GM12878 (cell line): ENCODE data around the gene WDR91. TPM values are rescaled to one million over a fixed set of nuclear protein-coding genes. Genes with fewer than 3 reads are reported as not detected.

Experiments
- ATAC-seq: fragments of 200-7000 bp; cut with Tn5 transposase; 3 replicates; pipeline ENCODE4 v1.9.1; 2020; ENCODE audit warnings: mild to moderate bottlenecking, moderate library complexity
- BruUV-seq: library from RNA; stranded (reverse); fragments of 400-500 nt; replicated peaks from 2 replicates; lab custom pipeline; 2021; lab: Mats Ljungman, UMichigan
- CTCF ChIA-PET: fragments of 300-600 bp; sonication (Branson Sonifier 250); formaldehyde crosslinking; extraction: SDS; loops from one replicate; lab custom pipeline; 2021; ENCODE audit warnings: inconsistent platforms; lab: Yijun Ruan, JAX
- POLR2A ChIA-PET: fragments of 350-600 bp; formaldehyde crosslinking; extraction: SDS; loops from one replicate; lab custom pipeline; 2021; ENCODE audit warnings: inconsistent platforms; lab: Charles Lee
- RAD21 ChIA-PET: fragments of 300-600 bp; sonication (Branson Sonifier 250); formaldehyde crosslinking; loops from one replicate; lab custom pipeline; 2023; ENCODE audit warnings: antibody characterized with exemption; ENCODE audit not compliant: unreplicated experiment; lab: Charles Lee
- SMC1A ChIA-PET: fragments of 300-600 bp; sonication (Branson Sonifier 250); formaldehyde crosslinking; loops from one replicate; lab custom pipeline; 2023; ENCODE audit not compliant: unreplicated experiment, uncharacterized antibody; lab: Charles Lee
- DNase-seq: peaks from one replicate; pipeline ENCODE4 v3.0.0-alpha.2; 2011; ENCODE audit warnings: low read depth, low spot score
- FAIRE-seq: peaks from 3 replicates; lab custom pipeline; 2011; peaks lifted over from hg19 to GRCh38; lab: Jason Lieb, UNC
- H2AFZ ChIP-seq: 2 replicates; pipeline ENCODE4 v1.6.0; 2011; ENCODE audit warnings: low read depth, low read length, control low read depth; ENCODE audit not compliant: control insufficient read depth
- H3K27ac ChIP-seq: 2 replicates; pipeline ENCODE4 v1.5.1; 2011; ENCODE audit warnings: control low read depth; ENCODE audit not compliant: control insufficient read depth, insufficient read depth
- H3K27me3 ChIP-seq, 2 experiments: replicated peaks in 1 of 2; 2 replicates each; pipeline versions ENCODE4 v1.6.0 to v1.6.1; 2011; ENCODE audit warnings: low read length in 1 of 2; ENCODE audit not compliant: control insufficient read depth in 2 of 2, insufficient read depth in 2 of 2
- H3K36me3 ChIP-seq, 2 experiments: 2 replicates each; pipeline ENCODE4 v1.5.1; 2011; ENCODE audit warnings: low read length in 1 of 2; ENCODE audit not compliant: control insufficient read depth in 2 of 2, insufficient read depth in 2 of 2
- H3K4me1 ChIP-seq: 2 replicates; pipeline ENCODE4 v1.6.1; 2011; ENCODE audit warnings: mild to moderate bottlenecking, low read length, moderate library complexity, mixed read lengths; ENCODE audit not compliant: control insufficient read depth, insufficient read depth
- H3K4me2 ChIP-seq: 2 replicates; pipeline ENCODE4 v1.6.0; 2011; ENCODE audit warnings: control low read depth; ENCODE audit not compliant: control insufficient read depth, insufficient read depth
- H3K4me3 ChIP-seq: fragments of 200-600 bp; sonication (generic); 2 replicates; pipeline ENCODE4 v1.5.1; 2016
- H3K79me2 ChIP-seq: 2 replicates; pipeline ENCODE4 v1.6.0; 2011; ENCODE audit warnings: low read length; ENCODE audit not compliant: control insufficient read depth, insufficient read depth
- H3K9ac ChIP-seq: 2 replicates; pipeline ENCODE4 v1.8.0; 2011; ENCODE audit warnings: low read length, control low read depth, mixed read lengths; ENCODE audit not compliant: control insufficient read depth, insufficient read depth
- H3K9me3 ChIP-seq: replicated peaks from 3 replicates; pipeline ENCODE4 v1.5.1; 2011; ENCODE audit warnings: mild to moderate bottlenecking, low read length; ENCODE audit not compliant: control insufficient read depth, insufficient read depth
- H4K20me1 ChIP-seq: 2 replicates; pipeline ENCODE4 v1.6.0; 2011; ENCODE audit not compliant: control insufficient read depth, insufficient read depth
- ATF2 ChIP-seq: IDR thresholded peaks from 2 replicates; pipeline ENCODE4 v1.6.1; 2012; ENCODE audit warnings: low read length, inconsistent platforms
- BMI1 ChIP-seq: fragments of 450-650 bp; IDR thresholded peaks from 2 replicates; pipeline ENCODE4 v1.6.1; 2016; ENCODE audit warnings: mild to moderate bottlenecking, moderate library complexity, borderline replicate concordance
- CREM ChIP-seq: IDR thresholded peaks from 2 replicates; pipeline ENCODE4 v1.6.1; 2014; ENCODE audit warnings: antibody characterized with exemption, low read depth
- ESRRA ChIP-seq: IDR thresholded peaks from 2 replicates; pipeline ENCODE4 v1.6.1; 2012; ENCODE audit warnings: mild to moderate bottlenecking, low read length, improper control_type of control experiment
- FOXM1 ChIP-seq: IDR thresholded peaks from 2 replicates; pipeline ENCODE4 v1.6.1; 2012; ENCODE audit warnings: low read depth, mild to moderate bottlenecking, inconsistent platforms, low read length, moderate library complexity
- MXI1 ChIP-seq: fragments of 150-350 bp; IDR thresholded peaks from 2 replicates; pipeline ENCODE4 v1.6.1; 2011; ENCODE audit warnings: low read depth, mild to moderate bottlenecking, inconsistent platforms, low read length, improper control_type of control experiment
- PBX3 ChIP-seq: IDR thresholded peaks from 2 replicates; pipeline ENCODE4 v1.6.1; 2011; ENCODE audit warnings: mild to moderate bottlenecking, low read depth, low read length, moderate library complexity; ENCODE audit not compliant: insufficient replicate concordance
- PML ChIP-seq: IDR thresholded peaks from 2 replicates; pipeline ENCODE4 v1.6.1; 2012; ENCODE audit warnings: low read length, inconsistent platforms
- RCOR1 ChIP-seq: conservative IDR thresholded peaks from 2 replicates; pipeline ENCODE4 v1.6.1; 2012; ENCODE audit warnings: low read depth, low read length, improper control_type of control experiment
- TCF12 ChIP-seq: IDR thresholded peaks from 2 replicates; pipeline ENCODE4 v1.6.1; 2011; ENCODE audit warnings: low read depth, mild to moderate bottlenecking, low read length
- ZBED1 ChIP-seq: IDR thresholded peaks from 2 replicates; pipeline ENCODE4 v1.6.1; 2016; ENCODE audit warnings: borderline replicate concordance
- WGBS: methylation state at CpG from one replicate; pipeline ENCODE4 v1.1.6; 2016; ENCODE audit warnings: low lambda C conversion rate; ENCODE audit not compliant: insufficient replicate concordance, insufficient coverage; ENCODE audit errors: missing lambda C conversion rate; 5-methylcytosine and 5-hydroxymethylcytosine counted together
- in situ Hi-C: fragments of 300-500 bp; cut with MboI; formaldehyde crosslinking; loops from 9 replicates; pipeline ENCODE4 v1.14.3; 2018; ENCODE audit warnings: mixed read lengths
- intact Hi-C: fragments of 100-400 bp; cut with micrococcal nuclease; formaldehyde crosslinking; loops from one replicate; pipeline ENCODE4 v1.14.2; 2022; ENCODE audit not compliant: unreplicated experiment
- polyA plus RNA-seq, 11 experiments: library from polyadenylated mRNA; depleted of rRNA in 4 of 11; unstranded in 6 of 11; stranded (reverse) in 5 of 11; fragments of >200 nt; fragmentation: Nextera tagmentation in 4 of 11; fragmentation: Illumina TruSeq in 1 of 11; extraction: Ambion mirVana in 4 of 11; extraction: Trizol in 1 of 11; gene quantifications; 1 replicate in 1 of 11; 2 replicates in 10 of 11; pipeline versions ENCODE4 v1.2.1 to v1.2.3, GENCODE V29; 2011 to 2016; ENCODE audit warnings: inconsistent platforms in 2 of 11, missing spikeins in 2 of 11, low read depth in 1 of 11
- total RNA-seq, 4 experiments: library from RNA; depleted of rRNA in 3 of 4; stranded (reverse); fragments of >200 nt in 3 of 4; fragmentation: Illumina TruSeq in 1 of 4; extraction: Trizol in 1 of 4; gene quantifications; 2 replicates each; pipeline versions ENCODE4 v1.2.1 to v1.2.3, GENCODE V29; 2013 to 2021
- TF ChIP-seq, protein P1 (sequence below): fragments of 150-350 bp; IDR thresholded peaks from 2 replicates; pipeline ENCODE4 v1.6.1; 2014; ENCODE audit warnings: mild to moderate bottlenecking, low read depth, low read length
- TF ChIP-seq, protein P2 (sequence below): fragments of 450-650 bp; formaldehyde crosslinking; IDR thresholded peaks from 2 replicates; pipeline ENCODE4 v1.5.0; 2022; ENCODE audit warnings: mild to moderate bottlenecking, missing genetic modification characterization
- TF ChIP-seq, protein P3 (sequence below): fragments of 450-650 bp; IDR thresholded peaks from 2 replicates; pipeline ENCODE4 v1.6.1; 2018; ENCODE audit warnings: mild to moderate bottlenecking, low read depth, moderate library complexity; ENCODE audit not compliant: partially characterized antibody

Gene WDR91
- total and polyA plus RNA-seq, 10 of the 15 experiments (the other 5 are each of a cell fraction or from before 2014, with no cell fraction given), result 7.6 to 83.3 (median 16.5) TPM

GRCh38 chr7:135257790-135258189, 46.5 kb upstream of the WDR91 start:
- 39% methylated on average over 4 of the region's 4 CpGs for WGBS
- ChIA-PET POLR2A (no interaction called here), RAD21 (no interaction called here), CTCF (interaction anchor here (0.5 to 9.3 kb wide), 3 partner anchors 17 to 254 kb away, joined by 3 to 72 read pairs (median 3); no protein-coding TSS in a partner anchor), SMC1A (no interaction called here)
- H3K27me3 ChIP-seq, result no peaks in the 10 kb centered on the region
- no peak overlapping the region for H2AFZ ChIP-seq
- DNase-seq (no peak), FAIRE-seq (no peak), ATAC-seq (no peak)
- no peaks in the 10 kb centered on the region for H3K36me3 ChIP-seq
- no peaks in the 10 kb centered on the region for H3K9me3 ChIP-seq
- no peaks in the 10 kb centered on the region for H4K20me1 ChIP-seq
- TF ChIP-seq CREM, result no peak
- no peak for TF ChIP-seq ESRRA
- TF ChIP-seq, protein P1, sequence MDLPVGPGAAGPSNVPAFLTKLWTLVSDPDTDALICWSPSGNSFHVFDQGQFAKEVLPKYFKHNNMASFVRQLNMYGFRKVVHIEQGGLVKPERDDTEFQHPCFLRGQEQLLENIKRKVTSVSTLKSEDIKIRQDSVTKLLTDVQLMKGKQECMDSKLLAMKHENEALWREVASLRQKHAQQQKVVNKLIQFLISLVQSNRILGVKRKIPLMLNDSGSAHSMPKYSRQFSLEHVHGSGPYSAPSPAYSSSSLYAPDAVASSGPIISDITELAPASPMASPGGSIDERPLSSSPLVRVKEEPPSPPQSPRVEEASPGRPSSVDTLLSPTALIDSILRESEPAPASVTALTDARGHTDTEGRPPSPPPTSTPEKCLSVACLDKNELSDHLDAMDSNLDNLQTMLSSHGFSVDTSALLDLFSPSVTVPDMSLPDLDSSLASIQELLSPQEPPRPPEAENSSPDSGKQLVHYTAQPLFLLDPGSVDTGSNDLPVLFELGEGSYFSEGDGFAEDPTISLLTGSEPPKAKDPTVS, result no peak
- TF ChIP-seq TCF12, result no peak
- no peak for TF ChIP-seq PML
- no peak for TF ChIP-seq RCOR1
- no peak for TF ChIP-seq BMI1
- no peak for TF ChIP-seq MXI1
- no peak for TF ChIP-seq ATF2
- no peak for TF ChIP-seq PBX3
- TF ChIP-seq FOXM1, result no peak
- TF ChIP-seq ZBED1, result no peak
- TF ChIP-seq, protein P2, sequence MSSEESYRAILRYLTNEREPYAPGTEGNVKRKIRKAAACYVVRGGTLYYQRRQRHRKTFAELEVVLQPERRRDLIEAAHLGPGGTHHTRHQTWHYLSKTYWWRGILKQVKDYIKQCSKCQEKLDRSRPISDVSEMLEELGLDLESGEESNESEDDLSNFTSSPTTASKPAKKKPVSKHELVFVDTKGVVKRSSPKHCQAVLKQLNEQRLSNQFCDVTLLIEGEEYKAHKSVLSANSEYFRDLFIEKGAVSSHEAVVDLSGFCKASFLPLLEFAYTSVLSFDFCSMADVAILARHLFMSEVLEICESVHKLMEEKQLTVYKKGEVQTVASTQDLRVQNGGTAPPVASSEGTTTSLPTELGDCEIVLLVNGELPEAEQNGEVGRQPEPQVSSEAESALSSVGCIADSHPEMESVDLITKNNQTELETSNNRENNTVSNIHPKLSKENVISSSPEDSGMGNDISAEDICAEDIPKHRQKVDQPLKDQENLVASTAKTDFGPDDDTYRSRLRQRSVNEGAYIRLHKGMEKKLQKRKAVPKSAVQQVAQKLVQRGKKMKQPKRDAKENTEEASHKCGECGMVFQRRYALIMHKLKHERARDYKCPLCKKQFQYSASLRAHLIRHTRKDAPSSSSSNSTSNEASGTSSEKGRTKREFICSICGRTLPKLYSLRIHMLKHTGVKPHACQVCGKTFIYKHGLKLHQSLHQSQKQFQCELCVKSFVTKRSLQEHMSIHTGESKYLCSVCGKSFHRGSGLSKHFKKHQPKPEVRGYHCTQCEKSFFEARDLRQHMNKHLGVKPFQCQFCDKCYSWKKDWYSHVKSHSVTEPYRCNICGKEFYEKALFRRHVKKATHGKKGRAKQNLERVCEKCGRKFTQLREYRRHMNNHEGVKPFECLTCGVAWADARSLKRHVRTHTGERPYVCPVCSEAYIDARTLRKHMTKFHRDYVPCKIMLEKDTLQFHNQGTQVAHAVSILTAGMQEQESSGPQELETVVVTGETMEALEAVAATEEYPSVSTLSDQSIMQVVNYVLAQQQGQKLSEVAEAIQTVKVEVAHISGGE, result no peak
- TF ChIP-seq, protein P3, sequence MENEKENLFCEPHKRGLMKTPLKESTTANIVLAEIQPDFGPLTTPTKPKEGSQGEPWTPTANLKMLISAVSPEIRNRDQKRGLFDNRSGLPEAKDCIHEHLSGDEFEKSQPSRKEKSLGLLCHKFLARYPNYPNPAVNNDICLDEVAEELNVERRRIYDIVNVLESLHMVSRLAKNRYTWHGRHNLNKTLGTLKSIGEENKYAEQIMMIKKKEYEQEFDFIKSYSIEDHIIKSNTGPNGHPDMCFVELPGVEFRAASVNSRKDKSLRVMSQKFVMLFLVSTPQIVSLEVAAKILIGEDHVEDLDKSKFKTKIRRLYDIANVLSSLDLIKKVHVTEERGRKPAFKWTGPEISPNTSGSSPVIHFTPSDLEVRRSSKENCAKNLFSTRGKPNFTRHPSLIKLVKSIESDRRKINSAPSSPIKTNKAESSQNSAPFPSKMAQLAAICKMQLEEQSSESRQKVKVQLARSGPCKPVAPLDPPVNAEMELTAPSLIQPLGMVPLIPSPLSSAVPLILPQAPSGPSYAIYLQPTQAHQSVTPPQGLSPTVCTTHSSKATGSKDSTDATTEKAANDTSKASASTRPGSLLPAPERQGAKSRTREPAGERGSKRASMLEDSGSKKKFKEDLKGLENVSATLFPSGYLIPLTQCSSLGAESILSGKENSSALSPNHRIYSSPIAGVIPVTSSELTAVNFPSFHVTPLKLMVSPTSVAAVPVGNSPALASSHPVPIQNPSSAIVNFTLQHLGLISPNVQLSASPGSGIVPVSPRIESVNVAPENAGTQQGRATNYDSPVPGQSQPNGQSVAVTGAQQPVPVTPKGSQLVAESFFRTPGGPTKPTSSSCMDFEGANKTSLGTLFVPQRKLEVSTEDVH, result no peak
- no peak overlapping the region for H3K9ac ChIP-seq
- H3K4me2 ChIP-seq, result no peak overlapping the region
- H3K27ac ChIP-seq, result no peak overlapping the region
- no peaks in the 10 kb centered on the region for H3K79me2 ChIP-seq
- intact Hi-C loops (no loop called here), in situ Hi-C loops (no loop called here)
- no peaks in the 10 kb centered on the region for H3K4me1 ChIP-seq
- BruUV-seq, result no TSS peak
- H3K4me3 ChIP-seq, result no peak overlapping the region
